GM21447 (cell line): ENCODE results near the gene KRT86.
"Not testable (repeated sequence)": the region's sequence is repeated elsewhere in the genome, so short reads cannot be mapped to it uniquely, and the experiment has no call there.

Experiments used
- ATAC-seq: cut with Tn5 transposase; IDR thresholded peaks from one replicate; pipeline ENCODE4 v1.9.1; 2021; ENCODE audit not compliant: unreplicated experiment

The KRT86 gene

GRCh38 chr12:52251367-52252051, 22.9 kb upstream of the KRT86 start:
- no peak for ATAC-seq

GRCh38 chr12:52252175-52252615, 22.2 kb upstream of the KRT86 start:
- not testable (repeated sequence) for ATAC-seq

- ATAC-seq: no peak
Measured at GRCh38 chr12:52252728-52253343, 21.6 kb upstream of the KRT86 start.

GRCh38 chr12:52253391-52254179, 20.9 kb upstream of the KRT86 start:
- ATAC-seq: no peak

- ATAC-seq: no peak
Measured at GRCh38 chr12:52254180-52254964, 20.1 kb upstream of the KRT86 start.

GRCh38 chr12:52254965-52255751, 19.3 kb upstream of the KRT86 start:
- ATAC-seq: no peak

GRCh38 chr12:52255926-52256583, 18.4 kb upstream of the KRT86 start:
- ATAC-seq: no peak

GRCh38 chr12:52256584-52256935, 17.9 kb upstream of the KRT86 start:
- no peak for ATAC-seq

GRCh38 chr12:52257074-52257551, 17.3 kb upstream of the KRT86 start:
- ATAC-seq: no peak

GRCh38 chr12:52257922-52258321, 16.5 kb upstream of the KRT86 start:
- not testable (repeated sequence) for ATAC-seq

- no peak for ATAC-seq
Measured at GRCh38 chr12:52258335-52258901, 16.0 kb upstream of the KRT86 start.

GRCh38 chr12:52259657-52260243, 14.7 kb upstream of the KRT86 start:
- ATAC-seq: no peak

- no peak for ATAC-seq
Measured at GRCh38 chr12:52260361-52261207, 13.9 kb upstream of the KRT86 start.

- no peak for ATAC-seq
Measured at GRCh38 chr12:52261208-52261484, 13.3 kb upstream of the KRT86 start.

GRCh38 chr12:52262286-52262685, 12.2 kb upstream of the KRT86 start:
- ATAC-seq: no peak

GRCh38 chr12:52263761-52264434, 10.5 kb upstream of the KRT86 start:
- ATAC-seq: no peak

GRCh38 chr12:52264435-52264825, 10.0 kb upstream of the KRT86 start:
- no peak for ATAC-seq

GRCh38 chr12:52266514-52266913, 7.9 kb upstream of the KRT86 start:
- no peak for ATAC-seq
